CD4-positive, alpha-beta T cell treated with Interleukin-2 at 100 ng/mL for 4 hours (primary cell): ENCODE measurements around the gene ITIH6.
A peak's percentile ranks its signal among the peaks of the same experiment; 100 is the strongest.
"Not testable (repeated sequence)": the region's sequence is repeated elsewhere in the genome, so short reads cannot be mapped to it uniquely, and the experiment has no call there.

ENCODE experiments used
- DNase-seq: peaks from one replicate; pipeline ENCODE4 v3.0.0-alpha.2; 2020; ENCODE audit warnings: low spot score

The ITIH6 gene, protein sequence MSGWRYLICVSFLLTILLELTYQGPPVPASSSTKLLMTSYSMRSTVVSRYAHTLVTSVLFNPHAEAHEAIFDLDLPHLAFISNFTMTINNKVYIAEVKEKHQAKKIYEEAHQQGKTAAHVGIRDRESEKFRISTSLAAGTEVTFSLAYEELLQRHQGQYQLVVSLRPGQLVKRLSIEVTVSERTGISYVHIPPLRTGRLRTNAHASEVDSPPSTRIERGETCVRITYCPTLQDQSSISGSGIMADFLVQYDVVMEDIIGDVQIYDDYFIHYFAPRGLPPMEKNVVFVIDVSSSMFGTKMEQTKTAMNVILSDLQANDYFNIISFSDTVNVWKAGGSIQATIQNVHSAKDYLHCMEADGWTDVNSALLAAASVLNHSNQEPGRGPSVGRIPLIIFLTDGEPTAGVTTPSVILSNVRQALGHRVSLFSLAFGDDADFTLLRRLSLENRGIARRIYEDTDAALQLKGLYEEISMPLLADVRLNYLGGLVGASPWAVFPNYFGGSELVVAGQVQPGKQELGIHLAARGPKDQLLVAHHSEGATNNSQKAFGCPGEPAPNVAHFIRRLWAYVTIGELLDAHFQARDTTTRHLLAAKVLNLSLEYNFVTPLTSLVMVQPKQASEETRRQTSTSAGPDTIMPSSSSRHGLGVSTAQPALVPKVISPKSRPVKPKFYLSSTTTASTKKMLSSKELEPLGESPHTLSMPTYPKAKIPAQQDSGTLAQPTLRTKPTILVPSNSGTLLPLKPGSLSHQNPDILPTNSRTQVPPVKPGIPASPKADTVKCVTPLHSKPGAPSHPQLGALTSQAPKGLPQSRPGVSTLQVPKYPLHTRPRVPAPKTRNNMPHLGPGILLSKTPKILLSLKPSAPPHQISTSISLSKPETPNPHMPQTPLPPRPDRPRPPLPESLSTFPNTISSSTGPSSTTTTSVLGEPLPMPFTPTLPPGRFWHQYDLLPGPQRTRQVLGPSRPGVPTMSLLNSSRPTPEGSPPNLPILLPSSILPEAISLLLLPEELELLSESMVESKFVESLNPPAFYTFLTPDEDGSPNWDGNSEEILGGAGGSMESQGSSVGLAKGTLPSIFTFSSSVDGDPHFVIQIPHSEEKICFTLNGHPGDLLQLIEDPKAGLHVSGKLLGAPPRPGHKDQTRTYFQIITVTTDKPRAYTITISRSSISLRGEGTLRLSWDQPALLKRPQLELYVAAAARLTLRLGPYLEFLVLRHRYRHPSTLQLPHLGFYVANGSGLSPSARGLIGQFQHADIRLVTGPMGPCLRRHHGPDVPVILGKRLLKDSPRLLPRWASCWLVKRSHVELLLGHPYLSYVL

DNA sequence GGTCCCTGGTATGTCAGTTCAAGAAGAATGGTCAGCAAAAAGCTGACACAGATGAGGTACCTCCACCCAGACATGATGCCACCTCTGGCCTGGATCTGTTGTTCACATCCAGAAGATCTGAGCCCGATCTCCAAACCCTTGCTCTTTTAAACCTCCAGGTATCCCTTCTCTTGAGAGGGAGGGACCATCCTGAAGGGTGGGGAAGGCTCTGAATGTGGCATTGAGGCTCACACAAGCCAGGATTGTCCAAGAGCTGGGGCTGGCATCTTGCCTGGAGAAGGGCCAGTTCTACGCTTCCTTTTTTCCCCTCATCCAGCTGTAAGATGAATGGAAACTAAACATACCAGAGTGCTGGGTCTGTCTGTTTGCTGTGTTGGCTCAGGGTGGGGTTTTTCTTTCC lies at the start of gene ITIH6:
TSS of gene ITIH6 (minus strand) at position 119 of the 400 bp plus-strand sequence. CDS start at position 74, 45 bp downstream.
- DNase-seq, result no peak

- not testable (repeated sequence) for DNase-seq
Observed at GRCh38 chrX:54847700-54848099, 49.6 kb upstream of the ITIH6 start.

DNA sequence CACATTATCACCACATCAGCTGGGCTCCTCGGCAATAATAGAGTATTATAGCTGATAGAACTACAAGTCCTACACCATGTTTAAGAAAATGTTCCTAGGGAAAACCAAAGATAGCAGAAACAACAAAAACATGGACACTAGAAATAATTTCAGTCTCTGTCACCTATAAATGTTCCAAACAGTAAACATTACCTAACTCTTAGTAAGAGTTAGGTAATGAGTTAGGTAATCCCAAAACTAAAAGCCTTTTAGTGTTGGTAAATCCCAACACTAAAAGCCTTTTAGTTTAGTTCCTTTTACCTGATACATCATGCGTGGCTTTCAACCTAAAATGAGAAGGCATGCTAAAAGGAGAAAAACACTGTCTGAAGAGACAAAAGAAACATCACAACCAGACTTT lies 45.0 kb upstream of the ITIH6 start:
- DNase-seq, result no peak

DNA sequence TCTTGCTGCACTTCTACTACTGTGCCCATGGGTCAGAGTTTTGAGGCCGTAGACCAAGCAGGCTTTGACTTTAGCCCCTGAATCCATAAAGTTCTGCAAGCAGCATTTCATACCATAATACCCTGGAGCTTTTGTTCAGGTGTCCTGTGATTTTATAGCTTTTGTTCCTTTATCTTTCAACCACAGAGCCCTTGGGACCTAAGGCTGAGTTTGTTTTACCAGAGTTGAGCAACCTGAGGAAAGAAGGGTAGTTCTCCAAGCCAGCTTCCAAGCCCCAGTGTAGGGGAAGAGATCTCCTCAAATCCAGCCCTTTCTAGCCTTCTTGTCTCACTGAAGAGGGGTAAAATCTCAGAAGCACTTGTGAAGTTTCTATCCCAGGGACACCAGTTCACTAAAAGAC lies 44.6 kb upstream of the ITIH6 start:
- DNase-seq, result no peak

DNA sequence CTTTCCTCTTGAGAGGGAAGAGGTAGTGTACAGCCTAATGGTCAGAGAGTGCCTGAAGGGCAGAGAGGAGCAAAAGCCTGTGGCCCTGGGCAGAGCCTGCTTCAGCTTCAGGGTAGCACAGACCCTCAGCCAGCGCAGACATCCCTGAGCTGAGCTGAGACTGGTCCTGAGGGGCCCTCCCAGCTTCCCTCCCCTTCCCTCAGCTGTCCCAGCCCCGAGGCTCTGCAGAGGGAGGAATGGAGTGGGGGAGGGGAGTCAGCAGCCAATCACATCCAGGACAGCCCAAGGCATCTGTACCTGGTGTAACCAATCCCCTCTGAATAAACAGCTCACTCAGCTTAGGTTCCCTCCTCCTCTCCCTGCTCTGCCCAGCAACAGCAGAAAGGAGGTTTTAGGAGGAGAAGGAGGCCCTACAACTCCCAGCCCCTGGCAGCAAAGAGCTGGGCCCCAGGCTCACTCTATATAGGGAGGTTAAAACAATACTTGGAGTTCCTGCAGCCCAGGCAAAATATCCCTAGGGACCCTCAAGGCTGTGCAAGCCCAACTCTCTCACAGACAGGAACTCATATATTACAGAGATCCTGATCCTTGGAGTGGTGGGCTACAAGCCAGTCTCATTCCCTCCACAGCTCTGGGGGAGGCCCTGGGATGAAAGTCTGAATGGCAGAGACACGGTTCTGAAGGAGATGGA lies 43.3 kb upstream of the ITIH6 start:
- not testable (repeated sequence) for DNase-seq

DNA sequence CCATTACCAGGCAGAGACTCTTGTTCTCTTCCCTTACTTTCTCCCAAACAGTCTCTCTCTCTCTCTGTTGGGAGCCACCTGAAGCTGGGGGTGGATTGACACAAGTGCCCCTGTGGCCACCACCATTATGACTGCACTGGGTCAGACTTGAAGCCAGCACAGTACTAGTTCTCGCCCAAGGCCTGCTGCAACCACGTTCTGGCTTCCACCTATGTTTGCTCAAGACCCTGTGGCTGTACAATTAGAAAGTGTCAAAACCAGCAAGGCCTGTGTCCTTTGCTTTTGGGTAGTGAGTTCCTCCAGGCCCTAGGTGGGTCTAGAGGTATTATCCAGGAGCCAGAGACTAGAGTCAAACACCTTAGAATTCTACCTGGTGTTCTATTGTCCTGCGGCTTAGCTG lies 40.5 kb upstream of the ITIH6 start:
- no peak for DNase-seq

DNA sequence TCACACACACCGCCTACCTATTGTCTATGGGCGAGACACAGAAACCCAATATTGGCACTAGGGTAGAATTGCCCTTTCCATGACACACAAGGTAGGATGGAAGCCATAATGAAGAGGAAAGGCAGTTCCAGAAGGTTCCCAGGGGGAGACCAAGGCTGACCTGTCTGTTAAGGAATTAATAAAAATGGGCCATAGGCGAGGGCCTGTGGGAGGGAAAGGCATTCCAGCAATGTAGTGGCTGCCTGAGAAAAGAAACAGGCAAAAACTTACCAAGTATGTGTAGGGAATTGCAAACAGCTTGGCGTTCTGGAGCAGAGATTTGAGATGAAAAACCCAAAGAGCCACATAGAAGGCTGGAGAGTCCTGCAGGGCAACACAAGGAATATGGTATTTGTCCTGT lies 28.5 kb upstream of the ITIH6 start:
- DNase-seq, result no peak

DNA sequence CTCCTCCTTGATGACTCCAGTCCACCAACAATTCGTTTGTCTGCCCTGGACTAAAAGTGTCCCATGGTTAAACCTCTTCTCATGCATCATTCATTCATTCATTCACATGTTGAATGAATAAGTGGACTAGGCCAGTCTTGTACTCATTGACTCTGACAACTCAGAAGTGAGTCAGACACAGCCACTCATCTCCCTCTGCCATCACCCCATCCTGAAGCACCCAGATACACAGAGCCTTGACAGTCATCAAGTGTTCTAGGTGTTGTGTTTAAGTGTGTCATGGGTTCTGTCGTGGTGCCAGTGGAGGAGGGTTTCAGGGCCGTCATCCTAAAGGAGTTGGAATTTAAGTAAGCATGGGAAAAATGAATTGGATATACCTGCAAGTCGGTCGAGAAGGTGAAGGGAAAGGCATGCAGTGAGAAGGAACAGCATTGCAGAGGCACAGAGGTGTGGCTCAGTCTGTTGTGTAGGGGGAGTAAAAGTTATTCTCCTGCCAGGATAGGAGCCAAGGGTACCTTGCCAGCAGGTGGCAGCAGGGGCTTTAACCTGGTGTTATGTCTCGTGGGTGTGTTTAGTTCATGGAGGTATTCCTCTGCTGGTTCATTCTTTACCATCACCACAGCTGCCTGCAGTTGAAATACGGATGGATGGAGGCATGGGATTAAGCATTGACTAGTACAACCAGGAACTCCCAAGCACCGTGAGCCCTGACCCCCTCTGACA lies 27.8 kb upstream of the ITIH6 start:
- peak; percentile 25 for DNase-seq

DNA sequence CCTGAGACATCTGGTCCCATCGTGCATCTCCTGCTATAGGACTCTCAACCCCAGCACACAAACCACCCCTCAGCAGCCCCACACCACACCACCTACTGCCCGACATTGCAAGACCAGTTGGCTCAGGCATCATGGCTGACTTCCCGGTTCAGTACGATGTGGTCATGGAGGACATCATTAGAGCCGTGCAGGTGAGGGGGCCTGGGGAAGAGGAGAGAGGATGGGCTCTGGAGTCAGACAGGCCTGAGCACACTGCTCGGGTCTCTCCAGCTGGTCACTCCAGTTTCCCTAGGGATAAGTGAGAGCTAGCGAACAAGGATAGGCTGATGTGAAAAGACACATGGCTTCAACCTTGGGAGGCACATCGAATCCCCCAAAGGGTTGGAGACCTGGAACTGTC lies 26.7 kb upstream of the ITIH6 start:
- DNase-seq, result no peak

- DNase-seq, result no peak
Observed at GRCh38 chrX:54824195-54824594, 26.1 kb upstream of the ITIH6 start.

DNA sequence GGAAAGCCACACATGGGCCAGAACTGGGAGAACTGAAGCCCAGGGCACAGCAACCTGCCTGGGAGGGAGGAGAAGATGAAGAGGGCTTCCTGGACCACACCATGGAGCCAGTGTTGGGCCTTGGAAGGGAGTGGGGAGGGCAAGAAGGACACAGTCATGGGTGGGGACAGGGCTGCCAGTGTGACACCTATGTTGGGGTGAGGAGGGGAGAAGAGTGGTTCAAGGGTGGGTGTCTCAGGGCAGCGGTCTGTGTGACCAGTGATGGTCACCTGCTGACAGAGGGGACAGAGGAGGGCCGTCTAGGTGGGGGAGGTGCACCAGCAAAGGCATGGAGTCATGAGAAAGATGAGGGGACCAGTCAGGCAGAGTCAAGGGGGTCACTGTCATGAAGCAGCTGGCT lies 23.3 kb upstream of the ITIH6 start:
- DNase-seq, result no peak

DNA sequence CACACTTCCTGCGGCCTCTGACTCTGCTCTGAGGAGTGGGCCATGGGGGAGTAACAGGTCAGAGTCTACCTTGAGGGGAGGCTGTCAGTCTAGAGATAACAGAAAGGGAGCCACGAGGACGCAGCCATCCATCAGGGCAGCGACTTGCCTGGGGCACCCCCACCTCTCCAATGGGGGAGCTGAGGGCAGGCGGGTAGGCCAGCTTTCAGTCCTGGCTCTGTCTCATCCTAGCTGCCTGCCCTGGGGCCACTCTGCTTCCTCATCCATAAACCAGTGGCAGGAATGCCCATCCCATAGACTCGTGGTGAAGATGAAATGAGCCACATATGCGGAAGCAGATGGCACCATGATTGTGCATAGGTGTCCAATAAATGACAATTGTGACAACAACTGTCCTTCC lies 22.7 kb upstream of the ITIH6 start:
- no peak for DNase-seq

- DNase-seq, result no peak
Observed at GRCh38 chrX:54819201-54819600, 21.1 kb upstream of the ITIH6 start.

GRCh38 chrX:54818221-54818620 lies 20.2 kb upstream of the ITIH6 start:
- no peak for DNase-seq

DNA sequence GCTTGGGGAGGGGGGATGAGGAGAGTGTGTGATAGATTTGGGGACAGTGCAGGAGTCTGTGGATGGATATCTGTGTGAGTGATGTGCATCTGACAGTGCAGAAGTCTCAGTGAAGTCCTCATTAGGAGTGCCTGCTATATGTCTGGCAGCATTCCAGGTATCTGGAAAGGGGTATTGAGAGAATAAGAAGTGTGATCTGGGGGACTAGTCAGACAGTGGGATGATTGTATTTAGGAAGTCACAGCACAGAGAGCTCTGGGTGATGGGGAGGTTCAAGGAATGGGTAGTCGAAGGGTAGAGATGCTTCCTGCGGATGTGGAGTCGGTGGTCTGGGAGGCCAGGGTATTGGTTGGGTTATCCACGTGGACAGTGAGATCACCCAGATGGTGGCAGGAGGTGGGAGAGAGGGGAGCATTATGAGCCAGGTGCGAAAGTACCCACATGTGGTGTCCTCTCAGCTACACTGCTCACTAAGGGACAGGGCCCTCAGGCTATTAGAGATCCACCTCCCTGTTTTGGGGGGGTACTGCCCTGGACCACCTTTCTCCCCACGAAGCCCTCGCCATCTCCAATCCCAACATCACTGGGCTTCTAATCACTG lies 19.3 kb upstream of the ITIH6 start:
- no peak for DNase-seq

GRCh38 chrX:54812306-54812705 lies 14.3 kb upstream of the ITIH6 start:
- no peak for DNase-seq

DNA sequence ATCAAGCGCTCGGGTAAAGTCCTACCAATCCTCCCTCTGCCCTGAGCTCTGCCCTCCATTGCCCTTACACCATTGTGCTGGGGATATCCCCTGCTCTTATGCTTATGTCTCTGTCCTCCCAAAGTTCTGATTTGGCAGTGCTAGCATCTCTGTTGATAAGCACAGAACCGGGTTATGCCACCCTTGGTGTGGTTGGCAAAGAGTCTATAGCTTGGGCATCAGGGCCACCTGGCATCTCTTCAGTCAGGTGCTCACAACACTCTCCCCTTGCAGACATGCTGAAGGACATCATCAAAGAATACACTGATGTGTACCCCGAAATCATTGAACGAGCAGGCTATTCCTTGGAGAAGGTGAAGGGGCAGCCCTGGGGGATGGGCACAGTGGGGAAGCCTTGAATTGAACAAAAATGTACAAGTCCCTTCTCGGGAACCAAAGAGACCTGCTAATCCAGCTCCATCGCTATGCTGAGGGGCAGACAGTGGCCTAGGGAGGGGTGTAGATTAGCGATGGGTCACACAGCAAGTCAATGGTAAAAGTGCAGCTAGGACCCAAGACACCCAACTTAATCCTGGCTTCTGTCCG lies 13.3 kb upstream of the ITIH6 start:
- no peak for DNase-seq

- no peak for DNase-seq
Observed at GRCh38 chrX:54810532-54810931, 12.5 kb upstream of the ITIH6 start.

DNA sequence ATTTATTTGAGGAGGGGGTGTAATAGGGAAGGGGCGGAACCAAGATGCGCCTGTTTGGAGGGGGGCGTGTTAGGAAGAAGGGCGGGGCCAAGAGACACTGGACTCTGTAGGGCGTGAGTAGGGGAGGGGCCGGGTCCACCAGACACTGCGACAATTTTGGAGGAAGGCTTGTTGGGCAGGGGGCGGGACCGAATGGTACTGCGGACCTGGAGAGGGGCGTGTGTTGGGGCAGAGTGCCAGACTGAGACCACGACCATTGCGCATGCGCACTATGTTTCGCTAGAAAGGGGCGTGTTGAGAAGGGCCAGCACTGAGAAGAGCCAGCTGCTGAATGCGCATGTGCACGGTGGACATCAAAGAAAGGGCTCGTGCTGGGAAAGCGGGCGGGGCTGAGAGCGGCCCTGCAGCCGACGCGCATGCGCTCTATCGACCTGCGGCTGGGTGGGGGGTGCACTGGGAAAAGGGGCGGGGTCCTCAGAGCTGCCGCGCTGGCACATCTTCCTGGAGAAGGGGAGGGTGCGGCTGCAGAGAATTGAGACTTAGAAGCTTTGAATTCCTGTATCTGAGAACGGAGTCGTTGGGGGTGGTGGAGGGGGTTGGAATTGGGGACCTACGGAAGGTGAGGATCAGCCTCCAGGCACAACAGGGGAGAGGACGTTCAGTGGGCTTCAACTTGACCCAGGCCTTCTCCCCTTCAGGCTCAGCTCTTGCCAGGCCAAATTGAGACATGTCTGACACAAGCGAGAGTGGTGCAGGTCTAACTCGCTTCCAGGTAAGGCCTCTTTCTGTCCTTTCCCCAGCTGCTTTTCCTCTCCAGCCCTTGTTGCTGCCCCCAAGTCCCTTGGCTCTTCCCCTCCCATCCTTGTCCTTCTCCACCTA lies 10.8 kb upstream of the ITIH6 start:
- peak; percentile 93 for DNase-seq
